PC-3 (cell line): ENCODE results near the gene NR5A2.

Experiments
- EZH2phosphoT487 ChIP-seq: fragments of 300-600 bp; sonication (generic); IDR thresholded peaks from 2 replicates; pipeline ENCODE4 v1.6.1; 2018; ENCODE audit warnings: mild to moderate bottlenecking, antibody characterized with exemption, low read length, borderline replicate concordance
- TF ChIP-seq, protein P1 (sequence below): fragments of 300-600 bp; sonication (generic); conservative IDR thresholded peaks from 2 replicates; pipeline ENCODE4 v1.5.1; 2017; ENCODE audit warnings: antibody characterized with exemption, low read depth, mild to moderate bottlenecking, low read length

- TF ChIP-seq, protein P1, sequence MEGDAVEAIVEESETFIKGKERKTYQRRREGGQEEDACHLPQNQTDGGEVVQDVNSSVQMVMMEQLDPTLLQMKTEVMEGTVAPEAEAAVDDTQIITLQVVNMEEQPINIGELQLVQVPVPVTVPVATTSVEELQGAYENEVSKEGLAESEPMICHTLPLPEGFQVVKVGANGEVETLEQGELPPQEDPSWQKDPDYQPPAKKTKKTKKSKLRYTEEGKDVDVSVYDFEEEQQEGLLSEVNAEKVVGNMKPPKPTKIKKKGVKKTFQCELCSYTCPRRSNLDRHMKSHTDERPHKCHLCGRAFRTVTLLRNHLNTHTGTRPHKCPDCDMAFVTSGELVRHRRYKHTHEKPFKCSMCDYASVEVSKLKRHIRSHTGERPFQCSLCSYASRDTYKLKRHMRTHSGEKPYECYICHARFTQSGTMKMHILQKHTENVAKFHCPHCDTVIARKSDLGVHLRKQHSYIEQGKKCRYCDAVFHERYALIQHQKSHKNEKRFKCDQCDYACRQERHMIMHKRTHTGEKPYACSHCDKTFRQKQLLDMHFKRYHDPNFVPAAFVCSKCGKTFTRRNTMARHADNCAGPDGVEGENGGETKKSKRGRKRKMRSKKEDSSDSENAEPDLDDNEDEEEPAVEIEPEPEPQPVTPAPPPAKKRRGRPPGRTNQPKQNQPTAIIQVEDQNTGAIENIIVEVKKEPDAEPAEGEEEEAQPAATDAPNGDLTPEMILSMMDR: no peak
- no peak for TF ChIP-seq EZH2phosphoT487
Measured at GRCh38 chr1:200081969-200082245, 54.4 kb downstream of the NR5A2 start.
